GM12878 (cell line): ENCODE data around the gene NOL4L. TPM values are rescaled to one million over a fixed set of nuclear protein-coding genes. Genes with fewer than 3 reads are reported as not detected.

Experiments used
- ATAC-seq: fragments of 200-7000 bp; cut with Tn5 transposase; 3 replicates; pipeline ENCODE4 v1.9.1; 2020; ENCODE audit warnings: mild to moderate bottlenecking, moderate library complexity
- BruUV-seq: library from RNA; stranded (reverse); fragments of 400-500 nt; replicated peaks from 2 replicates; lab custom pipeline; 2021; lab: Mats Ljungman, UMichigan
- CTCF ChIA-PET: fragments of 300-600 bp; sonication (Branson Sonifier 250); formaldehyde crosslinking; extraction: SDS; loops from one replicate; lab custom pipeline; 2021; ENCODE audit warnings: inconsistent platforms; lab: Yijun Ruan, JAX
- POLR2A ChIA-PET: fragments of 350-600 bp; formaldehyde crosslinking; extraction: SDS; loops from one replicate; lab custom pipeline; 2021; ENCODE audit warnings: inconsistent platforms; lab: Charles Lee
- RAD21 ChIA-PET: fragments of 300-600 bp; sonication (Branson Sonifier 250); formaldehyde crosslinking; loops from one replicate; lab custom pipeline; 2023; ENCODE audit warnings: antibody characterized with exemption; ENCODE audit not compliant: unreplicated experiment; lab: Charles Lee
- SMC1A ChIA-PET: fragments of 300-600 bp; sonication (Branson Sonifier 250); formaldehyde crosslinking; loops from one replicate; lab custom pipeline; 2023; ENCODE audit not compliant: unreplicated experiment, uncharacterized antibody; lab: Charles Lee
- DNase-seq: peaks from one replicate; pipeline ENCODE4 v3.0.0-alpha.2; 2011; ENCODE audit warnings: low read depth, low spot score
- FAIRE-seq: peaks from 3 replicates; lab custom pipeline; 2011; peaks lifted over from hg19 to GRCh38; lab: Jason Lieb, UNC
- H2AFZ ChIP-seq: 2 replicates; pipeline ENCODE4 v1.6.0; 2011; ENCODE audit warnings: low read depth, low read length, control low read depth; ENCODE audit not compliant: control insufficient read depth
- H3K27ac ChIP-seq: 2 replicates; pipeline ENCODE4 v1.5.1; 2011; ENCODE audit warnings: control low read depth; ENCODE audit not compliant: control insufficient read depth, insufficient read depth
- H3K27me3 ChIP-seq, 2 experiments: replicated peaks in 1 of 2; 2 replicates each; pipeline versions ENCODE4 v1.6.0 to v1.6.1; 2011; ENCODE audit warnings: low read length in 1 of 2; ENCODE audit not compliant: control insufficient read depth in 2 of 2, insufficient read depth in 2 of 2
- H3K36me3 ChIP-seq, 2 experiments: 2 replicates each; pipeline ENCODE4 v1.5.1; 2011; ENCODE audit warnings: low read length in 1 of 2; ENCODE audit not compliant: control insufficient read depth in 2 of 2, insufficient read depth in 2 of 2
- H3K4me1 ChIP-seq: 2 replicates; pipeline ENCODE4 v1.6.1; 2011; ENCODE audit warnings: mild to moderate bottlenecking, low read length, moderate library complexity, mixed read lengths; ENCODE audit not compliant: control insufficient read depth, insufficient read depth
- H3K4me2 ChIP-seq: 2 replicates; pipeline ENCODE4 v1.6.0; 2011; ENCODE audit warnings: control low read depth; ENCODE audit not compliant: control insufficient read depth, insufficient read depth
- H3K4me3 ChIP-seq: fragments of 200-600 bp; sonication (generic); 2 replicates; pipeline ENCODE4 v1.5.1; 2016
- H3K79me2 ChIP-seq: 2 replicates; pipeline ENCODE4 v1.6.0; 2011; ENCODE audit warnings: low read length; ENCODE audit not compliant: control insufficient read depth, insufficient read depth
- H3K9ac ChIP-seq: 2 replicates; pipeline ENCODE4 v1.8.0; 2011; ENCODE audit warnings: low read length, control low read depth, mixed read lengths; ENCODE audit not compliant: control insufficient read depth, insufficient read depth
- H3K9me3 ChIP-seq: replicated peaks from 3 replicates; pipeline ENCODE4 v1.5.1; 2011; ENCODE audit warnings: mild to moderate bottlenecking, low read length; ENCODE audit not compliant: control insufficient read depth, insufficient read depth
- H4K20me1 ChIP-seq: 2 replicates; pipeline ENCODE4 v1.6.0; 2011; ENCODE audit not compliant: control insufficient read depth, insufficient read depth
- CREM ChIP-seq: IDR thresholded peaks from 2 replicates; pipeline ENCODE4 v1.6.1; 2014; ENCODE audit warnings: antibody characterized with exemption, low read depth
- ETV6 ChIP-seq, 2 experiments: fragments of 450-650 bp in 1 of 2; IDR thresholded peaks in 1 of 2; conservative IDR thresholded peaks in 1 of 2; 2 replicates each; pipeline ENCODE4 v1.6.1; 2014; ENCODE audit warnings: antibody characterized with exemption in 1 of 2, borderline replicate concordance in 1 of 2, low read depth in 1 of 2, mild to moderate bottlenecking in 1 of 2, moderate library complexity in 1 of 2
- EZH2 ChIP-seq: IDR thresholded peaks from 2 replicates; pipeline ENCODE4 v1.6.1; 2012; ENCODE audit warnings: low read depth, mild to moderate bottlenecking, control low read depth, inconsistent platforms, low read length, borderline replicate concordance; ENCODE audit not compliant: control insufficient read depth
- IKZF2 ChIP-seq, 2 experiments: fragments of 450-650 bp; IDR thresholded peaks; 2 replicates each; pipeline ENCODE4 v1.6.1; 2017; ENCODE audit warnings: mild to moderate bottlenecking in 2 of 2, moderate library complexity in 2 of 2
- IRF4 ChIP-seq: IDR thresholded peaks from 2 replicates; pipeline ENCODE4 v1.6.1; 2011; ENCODE audit warnings: low read depth, low read length
- MTA3 ChIP-seq: IDR thresholded peaks from 2 replicates; pipeline ENCODE4 v1.6.1; 2012; ENCODE audit warnings: low read length, inconsistent platforms, borderline replicate concordance
- NFIC ChIP-seq: IDR thresholded peaks from 2 replicates; pipeline ENCODE4 v1.6.1; 2012; ENCODE audit warnings: low read depth, mild to moderate bottlenecking, inconsistent platforms, low read length, moderate library complexity
- RCOR1 ChIP-seq: conservative IDR thresholded peaks from 2 replicates; pipeline ENCODE4 v1.6.1; 2012; ENCODE audit warnings: low read depth, low read length, improper control_type of control experiment
- RUNX3 ChIP-seq: IDR thresholded peaks from 2 replicates; pipeline ENCODE4 v1.6.1; 2012; ENCODE audit warnings: low read length, inconsistent platforms
- TARDBP ChIP-seq: IDR thresholded peaks from 2 replicates; pipeline ENCODE4 v1.6.1; 2016; ENCODE audit warnings: borderline replicate concordance
- ZBED1 ChIP-seq: IDR thresholded peaks from 2 replicates; pipeline ENCODE4 v1.6.1; 2016; ENCODE audit warnings: borderline replicate concordance
- WGBS: methylation state at CpG from one replicate; pipeline ENCODE4 v1.1.6; 2016; ENCODE audit warnings: low lambda C conversion rate; ENCODE audit not compliant: insufficient replicate concordance, insufficient coverage; ENCODE audit errors: missing lambda C conversion rate; 5-methylcytosine and 5-hydroxymethylcytosine counted together
- in situ Hi-C: fragments of 300-500 bp; cut with MboI; formaldehyde crosslinking; loops from 9 replicates; pipeline ENCODE4 v1.14.3; 2018; ENCODE audit warnings: mixed read lengths
- intact Hi-C: fragments of 100-400 bp; cut with micrococcal nuclease; formaldehyde crosslinking; loops from one replicate; pipeline ENCODE4 v1.14.2; 2022; ENCODE audit not compliant: unreplicated experiment
- polyA plus RNA-seq, 11 experiments: library from polyadenylated mRNA; depleted of rRNA in 4 of 11; unstranded in 6 of 11; stranded (reverse) in 5 of 11; fragments of >200 nt; fragmentation: Nextera tagmentation in 4 of 11; fragmentation: Illumina TruSeq in 1 of 11; extraction: Ambion mirVana in 4 of 11; extraction: Trizol in 1 of 11; gene quantifications; 1 replicate in 1 of 11; 2 replicates in 10 of 11; pipeline versions ENCODE4 v1.2.1 to v1.2.3, GENCODE V29; 2011 to 2016; ENCODE audit warnings: inconsistent platforms in 2 of 11, missing spikeins in 2 of 11, low read depth in 1 of 11
- total RNA-seq, 4 experiments: library from RNA; depleted of rRNA in 3 of 4; stranded (reverse); fragments of >200 nt in 3 of 4; fragmentation: Illumina TruSeq in 1 of 4; extraction: Trizol in 1 of 4; gene quantifications; 2 replicates each; pipeline versions ENCODE4 v1.2.1 to v1.2.3, GENCODE V29; 2013 to 2021
- TF ChIP-seq, protein P1 (sequence below): fragments of 450-650 bp; IDR thresholded peaks from 2 replicates; pipeline ENCODE4 v1.6.1; 2014; ENCODE audit warnings: mild to moderate bottlenecking
- TF ChIP-seq, protein P2 (sequence below): IDR thresholded peaks from 2 replicates; pipeline ENCODE4 v1.6.1; 2012; ENCODE audit warnings: mild to moderate bottlenecking, low read depth, low read length
- TF ChIP-seq, protein P3 (sequence below): fragments of 450-650 bp; IDR thresholded peaks from 2 replicates; pipeline ENCODE4 v1.6.1; 2017; ENCODE audit warnings: low read depth, mild to moderate bottlenecking, moderate library complexity
- TF ChIP-seq, protein P4 (sequence below): IDR thresholded peaks from 2 replicates; pipeline ENCODE4 v1.6.1; 2011; ENCODE audit warnings: mild to moderate bottlenecking, low read depth, low read length, moderate library complexity; ENCODE audit not compliant: insufficient replicate concordance

NOL4L gene
- total and polyA plus RNA-seq, 10 of the 15 experiments (the other 5 are each of a cell fraction or from before 2014, with no cell fraction given) = 2.3 to 24.0 (median 8.0) TPM

DNA sequence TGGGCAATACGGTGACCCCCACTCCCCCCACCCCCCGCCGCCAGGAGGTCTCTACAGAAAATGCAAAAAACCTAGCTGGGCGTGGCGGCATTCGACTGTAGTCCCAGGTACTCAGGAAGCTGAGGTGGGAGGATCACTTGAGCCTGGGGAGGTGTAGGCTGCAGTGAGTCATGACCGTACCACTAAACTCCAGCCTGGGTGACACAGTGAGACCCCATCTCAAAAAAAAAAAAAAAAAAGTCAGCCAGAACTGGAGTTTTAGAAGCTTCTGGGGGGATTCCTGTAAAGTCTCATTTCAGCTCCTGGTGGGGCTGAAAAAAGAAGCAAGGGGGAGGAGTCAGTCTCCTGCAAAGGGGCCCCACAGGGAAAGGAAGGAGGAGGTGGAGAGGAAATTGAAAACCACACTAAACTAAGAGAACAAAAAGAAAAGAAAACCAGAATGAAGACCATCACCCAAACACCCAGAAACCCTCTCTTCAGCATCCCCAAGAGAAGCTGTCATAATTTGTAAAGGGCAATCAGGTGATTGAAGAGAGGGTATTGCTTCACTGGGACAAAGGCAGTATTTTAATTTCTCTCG is 50.4 kb downstream of the NOL4L start:
- peak overlapping the region; percentile 79 for H3K4me2 ChIP-seq
- H3K27me3 ChIP-seq = no peaks in the 10 kb centered on the region
- peak overlapping the region; percentile 61; the same call in 1 of the 2 replicates for H3K4me3 ChIP-seq
- intact Hi-C loops = no loop called here
- no peaks in the 10 kb centered on the region for H4K20me1 ChIP-seq
- H3K27ac ChIP-seq = peak overlapping the region; percentile 64
- no peaks in the 10 kb centered on the region for H3K9me3 ChIP-seq
- no peaks in the 10 kb centered on the region; the same call in 1 of the 2 replicates for H3K79me2 ChIP-seq
- ChIA-PET POLR2A (interaction anchor here (0.6 to 2.7 kb wide), 4 partner anchors 9 to 175 kb away, joined by 3 to 27 read pairs (median 4); no protein-coding TSS in a partner anchor), RAD21 (interaction anchor here (0.6 to 8.3 kb wide), 8 partner anchors 11 to 1243 kb away, joined by 3 to 85 read pairs (median 4); no protein-coding TSS in a partner anchor), SMC1A (interaction anchor here (0.6 to 11.5 kb wide), 8 partner anchors 11 to 411 kb away, joined by 3 to 107 read pairs (median 4); no protein-coding TSS in a partner anchor), CTCF (interaction anchor here (1.2 to 8.6 kb wide), 3 partner anchors 10 to 117 kb away, joined by 4 to 81 read pairs (median 7); no protein-coding TSS in a partner anchor)
- no TSS peak for BruUV-seq
- TF ChIP-seq MTA3 = no peak
- peak; percentile 55; the same call in 1 of the 2 replicates for TF ChIP-seq NFIC
- 0 out of 2 replicates have a peak, but pooled peaks have one; percentile 0 for TF ChIP-seq ZBED1
- TF ChIP-seq, protein P1, sequence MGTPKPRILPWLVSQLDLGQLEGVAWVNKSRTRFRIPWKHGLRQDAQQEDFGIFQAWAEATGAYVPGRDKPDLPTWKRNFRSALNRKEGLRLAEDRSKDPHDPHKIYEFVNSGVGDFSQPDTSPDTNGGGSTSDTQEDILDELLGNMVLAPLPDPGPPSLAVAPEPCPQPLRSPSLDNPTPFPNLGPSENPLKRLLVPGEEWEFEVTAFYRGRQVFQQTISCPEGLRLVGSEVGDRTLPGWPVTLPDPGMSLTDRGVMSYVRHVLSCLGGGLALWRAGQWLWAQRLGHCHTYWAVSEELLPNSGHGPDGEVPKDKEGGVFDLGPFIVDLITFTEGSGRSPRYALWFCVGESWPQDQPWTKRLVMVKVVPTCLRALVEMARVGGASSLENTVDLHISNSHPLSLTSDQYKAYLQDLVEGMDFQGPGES = no peak
- TF ChIP-seq, protein P2, sequence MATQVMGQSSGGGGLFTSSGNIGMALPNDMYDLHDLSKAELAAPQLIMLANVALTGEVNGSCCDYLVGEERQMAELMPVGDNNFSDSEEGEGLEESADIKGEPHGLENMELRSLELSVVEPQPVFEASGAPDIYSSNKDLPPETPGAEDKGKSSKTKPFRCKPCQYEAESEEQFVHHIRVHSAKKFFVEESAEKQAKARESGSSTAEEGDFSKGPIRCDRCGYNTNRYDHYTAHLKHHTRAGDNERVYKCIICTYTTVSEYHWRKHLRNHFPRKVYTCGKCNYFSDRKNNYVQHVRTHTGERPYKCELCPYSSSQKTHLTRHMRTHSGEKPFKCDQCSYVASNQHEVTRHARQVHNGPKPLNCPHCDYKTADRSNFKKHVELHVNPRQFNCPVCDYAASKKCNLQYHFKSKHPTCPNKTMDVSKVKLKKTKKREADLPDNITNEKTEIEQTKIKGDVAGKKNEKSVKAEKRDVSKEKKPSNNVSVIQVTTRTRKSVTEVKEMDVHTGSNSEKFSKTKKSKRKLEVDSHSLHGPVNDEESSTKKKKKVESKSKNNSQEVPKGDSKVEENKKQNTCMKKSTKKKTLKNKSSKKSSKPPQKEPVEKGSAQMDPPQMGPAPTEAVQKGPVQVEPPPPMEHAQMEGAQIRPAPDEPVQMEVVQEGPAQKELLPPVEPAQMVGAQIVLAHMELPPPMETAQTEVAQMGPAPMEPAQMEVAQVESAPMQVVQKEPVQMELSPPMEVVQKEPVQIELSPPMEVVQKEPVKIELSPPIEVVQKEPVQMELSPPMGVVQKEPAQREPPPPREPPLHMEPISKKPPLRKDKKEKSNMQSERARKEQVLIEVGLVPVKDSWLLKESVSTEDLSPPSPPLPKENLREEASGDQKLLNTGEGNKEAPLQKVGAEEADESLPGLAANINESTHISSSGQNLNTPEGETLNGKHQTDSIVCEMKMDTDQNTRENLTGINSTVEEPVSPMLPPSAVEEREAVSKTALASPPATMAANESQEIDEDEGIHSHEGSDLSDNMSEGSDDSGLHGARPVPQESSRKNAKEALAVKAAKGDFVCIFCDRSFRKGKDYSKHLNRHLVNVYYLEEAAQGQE = no peak
- TF ChIP-seq, protein P3, sequence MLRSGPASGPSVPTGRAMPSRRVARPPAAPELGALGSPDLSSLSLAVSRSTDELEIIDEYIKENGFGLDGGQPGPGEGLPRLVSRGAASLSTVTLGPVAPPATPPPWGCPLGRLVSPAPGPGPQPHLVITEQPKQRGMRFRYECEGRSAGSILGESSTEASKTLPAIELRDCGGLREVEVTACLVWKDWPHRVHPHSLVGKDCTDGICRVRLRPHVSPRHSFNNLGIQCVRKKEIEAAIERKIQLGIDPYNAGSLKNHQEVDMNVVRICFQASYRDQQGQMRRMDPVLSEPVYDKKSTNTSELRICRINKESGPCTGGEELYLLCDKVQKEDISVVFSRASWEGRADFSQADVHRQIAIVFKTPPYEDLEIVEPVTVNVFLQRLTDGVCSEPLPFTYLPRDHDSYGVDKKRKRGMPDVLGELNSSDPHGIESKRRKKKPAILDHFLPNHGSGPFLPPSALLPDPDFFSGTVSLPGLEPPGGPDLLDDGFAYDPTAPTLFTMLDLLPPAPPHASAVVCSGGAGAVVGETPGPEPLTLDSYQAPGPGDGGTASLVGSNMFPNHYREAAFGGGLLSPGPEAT = 0 out of 2 replicates have a peak, but pooled peaks have one; percentile 41
- TF ChIP-seq, protein P4, sequence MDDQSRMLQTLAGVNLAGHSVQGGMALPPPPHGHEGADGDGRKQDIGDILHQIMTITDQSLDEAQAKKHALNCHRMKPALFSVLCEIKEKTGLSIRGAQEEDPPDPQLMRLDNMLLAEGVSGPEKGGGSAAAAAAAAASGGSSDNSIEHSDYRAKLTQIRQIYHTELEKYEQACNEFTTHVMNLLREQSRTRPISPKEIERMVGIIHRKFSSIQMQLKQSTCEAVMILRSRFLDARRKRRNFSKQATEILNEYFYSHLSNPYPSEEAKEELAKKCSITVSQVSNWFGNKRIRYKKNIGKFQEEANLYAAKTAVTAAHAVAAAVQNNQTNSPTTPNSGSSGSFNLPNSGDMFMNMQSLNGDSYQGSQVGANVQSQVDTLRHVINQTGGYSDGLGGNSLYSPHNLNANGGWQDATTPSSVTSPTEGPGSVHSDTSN = no peak
- TF ChIP-seq EZH2 = no peak
- peak; percentile 83 for TF ChIP-seq RUNX3
- TF ChIP-seq CREM = peak; percentile 12; the same call in 1 of the 2 replicates
- TF ChIP-seq IRF4 = no peak
- TF ChIP-seq IKZF2 (IDR thresholded peaks at IDR 0.05) = peak in 1 of 2 experiments; percentile 20; a peak in 1 of 4 replicates
- TF ChIP-seq TARDBP = no peak
- TF ChIP-seq ETV6 (conservative IDR thresholded peaks at IDR 0.05 in 1 of 2, IDR thresholded peaks at IDR 0.05 in 1 of 2; ENCODE audit: borderline replicate concordance in 1 of 2, low read depth in 1 of 2) = peak in 1 of 2 experiments; percentile 27; a peak in 1 of 4 replicates
- TF ChIP-seq RCOR1 = no peak
- FAIRE-seq = no peak
- no peaks in the 10 kb centered on the region for H3K36me3 ChIP-seq
- WGBS = 2% methylated on average over 8 of the region's 8 CpGs
- peak; percentile 6; the same call in 1 of the 3 replicates for ATAC-seq
- in situ Hi-C loops = no loop called here
- H3K4me1 ChIP-seq = peaks cover 36% of the 10 kb centered on the region
- H2AFZ ChIP-seq = peak overlapping the region; percentile 36; the same call in 1 of the 2 replicates
- DNase-seq = no peak
- peak overlapping the region; percentile 37 for H3K9ac ChIP-seq
